Esophagus muscularis mucosa (tissue), 4 donors: Measurements from ENCODE around the gene CTDSPL.

Source experiments
- EP300 ChIP-seq: sonication (generic); formaldehyde crosslinking; IDR thresholded peaks from one replicate; pipeline ENCODE4 v1.6.1; 2017; ENCODE audit warnings: antibody characterized with exemption
- POLR2A ChIP-seq: fragments of 450-650 bp; IDR thresholded peaks from one replicate; pipeline ENCODE4 v1.6.1; 2017; ENCODE audit warnings: antibody characterized with exemption, moderate library complexity, mild to moderate bottlenecking, low read depth
- POLR2AphosphoS5 ChIP-seq, 2 donors: sonication (generic); formaldehyde crosslinking; IDR thresholded peaks; one replicate each; pipeline ENCODE4 v1.6.1; 2017; ENCODE audit warnings: antibody characterized with exemption in 2 of 2
- TF ChIP-seq, protein P1 (sequence below), 3 experiments: fragments of 200-600 bp in 2 of 3; fragments of 450-650 bp in 1 of 3; sonication (generic) in 2 of 3; IDR thresholded peaks; one replicate each; pipeline ENCODE4 v1.5.1; 2017 to 2019; ENCODE audit warnings: antibody characterized with exemption in 3 of 3, mild to moderate bottlenecking in 2 of 3, moderate library complexity in 1 of 3

DNA sequence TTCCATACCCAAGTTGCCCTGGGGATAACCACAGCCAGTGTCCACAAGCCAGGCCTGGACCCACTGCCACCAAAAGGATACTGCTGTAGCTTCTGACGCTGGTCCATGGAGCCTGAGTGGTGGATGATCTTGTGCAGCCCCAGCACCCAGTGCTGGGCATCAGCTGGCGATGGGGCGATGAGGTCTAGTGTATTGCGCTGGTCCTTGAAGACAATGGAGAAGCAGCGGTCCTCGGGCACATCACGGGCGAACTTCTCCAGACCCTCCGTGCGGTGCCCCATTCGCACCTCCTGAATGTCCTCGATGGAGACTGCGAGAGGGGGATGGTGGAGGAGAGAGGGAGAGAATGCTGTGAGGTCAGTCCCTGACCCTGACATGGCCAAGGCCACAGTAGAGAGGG is 154.7 kb downstream of the CTDSPL start:
- TF ChIP-seq POLR2A (no peak), POLR2AphosphoS5 (IDR thresholded peaks at IDR 0.05) (no peak), EP300 (no peak)
- TF ChIP-seq, protein P1, sequence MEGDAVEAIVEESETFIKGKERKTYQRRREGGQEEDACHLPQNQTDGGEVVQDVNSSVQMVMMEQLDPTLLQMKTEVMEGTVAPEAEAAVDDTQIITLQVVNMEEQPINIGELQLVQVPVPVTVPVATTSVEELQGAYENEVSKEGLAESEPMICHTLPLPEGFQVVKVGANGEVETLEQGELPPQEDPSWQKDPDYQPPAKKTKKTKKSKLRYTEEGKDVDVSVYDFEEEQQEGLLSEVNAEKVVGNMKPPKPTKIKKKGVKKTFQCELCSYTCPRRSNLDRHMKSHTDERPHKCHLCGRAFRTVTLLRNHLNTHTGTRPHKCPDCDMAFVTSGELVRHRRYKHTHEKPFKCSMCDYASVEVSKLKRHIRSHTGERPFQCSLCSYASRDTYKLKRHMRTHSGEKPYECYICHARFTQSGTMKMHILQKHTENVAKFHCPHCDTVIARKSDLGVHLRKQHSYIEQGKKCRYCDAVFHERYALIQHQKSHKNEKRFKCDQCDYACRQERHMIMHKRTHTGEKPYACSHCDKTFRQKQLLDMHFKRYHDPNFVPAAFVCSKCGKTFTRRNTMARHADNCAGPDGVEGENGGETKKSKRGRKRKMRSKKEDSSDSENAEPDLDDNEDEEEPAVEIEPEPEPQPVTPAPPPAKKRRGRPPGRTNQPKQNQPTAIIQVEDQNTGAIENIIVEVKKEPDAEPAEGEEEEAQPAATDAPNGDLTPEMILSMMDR (IDR thresholded peaks at IDR 0.05) = no peak
